ENCODE data around the gene USH1C. TPM values are rescaled to one million over a fixed set of nuclear protein-coding genes. Genes with fewer than 3 reads are reported as not detected.

USH1C gene
- total RNA-seq, 1 donor, result not detected

GRCh38 chr11:17559341-17560087 lies 15.3 kb upstream of the USH1C start:
- Histone ChIP-seq H3K27me3 (ENCODE audit: insufficient read depth, low read length) (peaks cover 10% of the 10 kb centered on the region), H3K27ac (ENCODE audit: low read depth, low read length) (no peak overlapping the region), H3K36me3 (ENCODE audit: insufficient read depth, low read length) (no peaks in the 10 kb centered on the region), H3K4me2 (ENCODE audit: insufficient read depth, low read length) (no peak overlapping the region), H4K20me1 (ENCODE audit: insufficient read depth, low read length) (no peaks in the 10 kb centered on the region), H3K4me1 (ENCODE audit: insufficient read depth, low read length) (no peaks in the 10 kb centered on the region), H3K79me2 (ENCODE audit: insufficient read depth, low read length) (no peaks in the 10 kb centered on the region), H2AFZ (ENCODE audit: low read length) (no peak overlapping the region), H3K4me3 (ENCODE audit: insufficient read depth, low read length) (no peak overlapping the region), H3K9me3 (ENCODE audit: low read depth, low read length) (no peaks in the 10 kb centered on the region)
- TF ChIP-seq, protein P1, sequence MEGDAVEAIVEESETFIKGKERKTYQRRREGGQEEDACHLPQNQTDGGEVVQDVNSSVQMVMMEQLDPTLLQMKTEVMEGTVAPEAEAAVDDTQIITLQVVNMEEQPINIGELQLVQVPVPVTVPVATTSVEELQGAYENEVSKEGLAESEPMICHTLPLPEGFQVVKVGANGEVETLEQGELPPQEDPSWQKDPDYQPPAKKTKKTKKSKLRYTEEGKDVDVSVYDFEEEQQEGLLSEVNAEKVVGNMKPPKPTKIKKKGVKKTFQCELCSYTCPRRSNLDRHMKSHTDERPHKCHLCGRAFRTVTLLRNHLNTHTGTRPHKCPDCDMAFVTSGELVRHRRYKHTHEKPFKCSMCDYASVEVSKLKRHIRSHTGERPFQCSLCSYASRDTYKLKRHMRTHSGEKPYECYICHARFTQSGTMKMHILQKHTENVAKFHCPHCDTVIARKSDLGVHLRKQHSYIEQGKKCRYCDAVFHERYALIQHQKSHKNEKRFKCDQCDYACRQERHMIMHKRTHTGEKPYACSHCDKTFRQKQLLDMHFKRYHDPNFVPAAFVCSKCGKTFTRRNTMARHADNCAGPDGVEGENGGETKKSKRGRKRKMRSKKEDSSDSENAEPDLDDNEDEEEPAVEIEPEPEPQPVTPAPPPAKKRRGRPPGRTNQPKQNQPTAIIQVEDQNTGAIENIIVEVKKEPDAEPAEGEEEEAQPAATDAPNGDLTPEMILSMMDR (IDR thresholded peaks at IDR 0.05; ENCODE audit: extremely low read depth, low read depth, low read length), result no peak
- no peak for DNase-seq (ENCODE audit: insufficient read length, low spot score, missing footprints)

GRCh38 chr11:17558916-17559315 lies 14.7 kb upstream of the USH1C start:
- H3K4me1 ChIP-seq (ENCODE audit: insufficient read depth, low read length), result no peaks in the 10 kb centered on the region
- no peak overlapping the region for H2AFZ ChIP-seq (ENCODE audit: low read length)
- DNase-seq (ENCODE audit: insufficient read length, low spot score, missing footprints), result no peak
- no peaks in the 10 kb centered on the region for H3K79me2 ChIP-seq (ENCODE audit: insufficient read depth, low read length)
- no peak overlapping the region for H3K4me3 ChIP-seq (ENCODE audit: insufficient read depth, low read length)
- TF ChIP-seq, protein P1 (IDR thresholded peaks at IDR 0.05; ENCODE audit: extremely low read depth, low read depth, low read length), result no peak
- H3K4me2 ChIP-seq (ENCODE audit: insufficient read depth, low read length), result no peak overlapping the region
- no peak overlapping the region for H3K27ac ChIP-seq (ENCODE audit: low read depth, low read length)
- no peaks in the 10 kb centered on the region for H3K36me3 ChIP-seq (ENCODE audit: insufficient read depth, low read length)
- peaks cover 10% of the 10 kb centered on the region for H3K27me3 ChIP-seq (ENCODE audit: insufficient read depth, low read length)
- H3K9me3 ChIP-seq (ENCODE audit: low read depth, low read length), result no peaks in the 10 kb centered on the region
- H4K20me1 ChIP-seq (ENCODE audit: insufficient read depth, low read length), result no peaks in the 10 kb centered on the region

GRCh38 chr11:17558025-17558780 lies 14.0 kb upstream of the USH1C start:
- Histone ChIP-seq H3K27ac (ENCODE audit: low read depth, low read length) (no peak overlapping the region), H3K27me3 (ENCODE audit: insufficient read depth, low read length) (peaks cover 10% of the 10 kb centered on the region), H4K20me1 (ENCODE audit: insufficient read depth, low read length) (no peaks in the 10 kb centered on the region), H3K4me3 (ENCODE audit: insufficient read depth, low read length) (no peak overlapping the region), H3K9me3 (ENCODE audit: low read depth, low read length) (no peaks in the 10 kb centered on the region), H3K79me2 (ENCODE audit: insufficient read depth, low read length) (no peaks in the 10 kb centered on the region), H3K4me2 (ENCODE audit: insufficient read depth, low read length) (no peak overlapping the region), H3K36me3 (ENCODE audit: insufficient read depth, low read length) (no peaks in the 10 kb centered on the region), H2AFZ (ENCODE audit: low read length) (no peak overlapping the region), H3K4me1 (ENCODE audit: insufficient read depth, low read length) (no peaks in the 10 kb centered on the region)
- TF ChIP-seq, protein P1 (IDR thresholded peaks at IDR 0.05; ENCODE audit: extremely low read depth, low read depth, low read length), result no peak
- no peak for DNase-seq (ENCODE audit: insufficient read length, low spot score, missing footprints)

DNA sequence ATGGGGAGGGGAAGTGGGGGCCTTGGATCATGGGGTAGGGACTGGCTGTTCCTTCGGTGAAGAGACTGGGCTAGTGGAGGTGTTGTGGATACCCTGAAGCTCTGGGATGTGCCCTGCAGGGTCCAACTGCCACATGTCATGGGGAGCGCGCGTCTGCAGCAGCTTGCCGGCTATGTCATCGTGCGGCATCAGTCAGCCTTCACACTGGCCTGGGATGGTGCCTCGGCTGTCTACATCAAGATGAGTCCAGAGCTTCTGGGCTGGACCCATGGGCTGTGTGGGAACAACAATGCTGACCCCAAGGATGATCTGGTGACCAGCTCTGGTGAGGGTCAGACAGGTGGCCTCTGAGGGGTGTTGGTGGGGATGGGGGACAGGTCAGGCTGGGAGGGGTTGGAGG lies 12.8 kb upstream of the USH1C start:
- DNase-seq (ENCODE audit: insufficient read length, low spot score, missing footprints), result no peak
- no peaks in the 10 kb centered on the region for H3K4me1 ChIP-seq (ENCODE audit: insufficient read depth, low read length)
- H3K4me3 ChIP-seq (ENCODE audit: insufficient read depth, low read length), result no peak overlapping the region
- H4K20me1 ChIP-seq (ENCODE audit: insufficient read depth, low read length), result no peaks in the 10 kb centered on the region
- TF ChIP-seq, protein P1 (IDR thresholded peaks at IDR 0.05; ENCODE audit: extremely low read depth, low read depth, low read length), result no peak
- H3K79me2 ChIP-seq (ENCODE audit: insufficient read depth, low read length), result no peaks in the 10 kb centered on the region
- no peak overlapping the region for H2AFZ ChIP-seq (ENCODE audit: low read length)
- no peaks in the 10 kb centered on the region for H3K36me3 ChIP-seq (ENCODE audit: insufficient read depth, low read length)
- H3K27ac ChIP-seq (ENCODE audit: low read depth, low read length), result no peak overlapping the region
- H3K27me3 ChIP-seq (ENCODE audit: insufficient read depth, low read length), result peaks cover 10% of the 10 kb centered on the region
- H3K9me3 ChIP-seq (ENCODE audit: low read depth, low read length), result no peaks in the 10 kb centered on the region
- no peak overlapping the region for H3K4me2 ChIP-seq (ENCODE audit: insufficient read depth, low read length)
